Neuronal stem cell (in vitro differentiated cells): ENCODE data around the gene TMX3. TPM values are rescaled to one million over a fixed set of nuclear protein-coding genes. Genes with fewer than 3 reads are reported as not detected.

Experiments
- DNase-seq: peaks from one replicate; pipeline ENCODE4 v3.0.0-alpha.2; 2013; ENCODE audit warnings: low spot score
- H2AFZ ChIP-seq: one replicate; pipeline ENCODE4 v1.6.1; 2013; ENCODE audit warnings: mild to moderate bottlenecking, low read length, inconsistent platforms
- H2AK5ac ChIP-seq: 2 replicates; pipeline ENCODE4 v1.6.1; 2013; ENCODE audit warnings: low read depth, mild to moderate bottlenecking, inconsistent platforms, low read length, moderate library complexity, mixed read lengths
- H2BK120ac ChIP-seq: 2 replicates; pipeline ENCODE4 v1.6.1; 2013; ENCODE audit warnings: low read depth, mild to moderate bottlenecking, inconsistent platforms, low read length, moderate library complexity, mixed read lengths
- H2BK12ac ChIP-seq: one replicate; pipeline ENCODE4 v1.6.1; 2013; ENCODE audit warnings: low read length, inconsistent platforms
- H2BK15ac ChIP-seq: 2 replicates; pipeline ENCODE4 v1.6.1; 2013; ENCODE audit warnings: mild to moderate bottlenecking, low read length, inconsistent platforms, mixed read lengths
- H2BK5ac ChIP-seq: one replicate; pipeline ENCODE4 v1.6.1; 2013; ENCODE audit warnings: inconsistent platforms, mild to moderate bottlenecking, low read length, moderate library complexity
- H3K14ac ChIP-seq: one replicate; pipeline ENCODE4 v1.6.1; 2013; ENCODE audit warnings: low read length, inconsistent platforms
- H3K18ac ChIP-seq: 2 replicates; pipeline ENCODE4 v1.6.1; 2013; ENCODE audit warnings: low read length, inconsistent platforms
- H3K23ac ChIP-seq: 2 replicates; pipeline ENCODE4 v1.6.1; 2013; ENCODE audit warnings: low read depth, mild to moderate bottlenecking, mixed read lengths, low read length, inconsistent platforms; ENCODE audit not compliant: poor library complexity
- H3K27ac ChIP-seq: replicated peaks from 3 replicates; pipeline ENCODE4 v1.5.1; 2013; ENCODE audit warnings: low read length, inconsistent platforms
- H3K27me3 ChIP-seq, 3 experiments: 2 replicates each; pipeline ENCODE4 v1.6.1; 2013; ENCODE audit warnings: low read length in 3 of 3, mild to moderate bottlenecking in 2 of 3, inconsistent platforms in 1 of 3, low read depth in 1 of 3, mixed read lengths in 1 of 3, moderate library complexity in 1 of 3; ENCODE audit not compliant: control insufficient read depth in 3 of 3, insufficient read depth in 3 of 3
- H3K36me3 ChIP-seq, 2 donors: replicated peaks in 1 of 2; 2 replicates each; pipeline ENCODE4 v1.6.1; 2013; ENCODE audit warnings: low read length in 2 of 2; ENCODE audit not compliant: control insufficient read depth in 2 of 2, insufficient read depth in 2 of 2
- H3K4ac ChIP-seq: 2 replicates; pipeline ENCODE4 v1.6.1; 2013; ENCODE audit warnings: inconsistent platforms, mild to moderate bottlenecking, low read length, moderate library complexity
- H3K4me1 ChIP-seq, 2 donors: 1 replicate in 1 of 2; 2 replicates in 1 of 2; pipeline ENCODE4 v1.6.1; 2013; ENCODE audit warnings: low read length in 2 of 2, low read depth in 1 of 2; ENCODE audit not compliant: control insufficient read depth in 2 of 2, insufficient read depth in 1 of 2
- H3K4me2 ChIP-seq: one replicate; pipeline ENCODE4 v1.6.1; 2013; ENCODE audit warnings: mild to moderate bottlenecking, low read length, inconsistent platforms; ENCODE audit not compliant: insufficient read depth, poor library complexity, severe bottlenecking
- H3K4me3 ChIP-seq, 2 donors: 2 replicates each; pipeline ENCODE4 v1.5.1; 2013; ENCODE audit warnings: low read length in 2 of 2, mild to moderate bottlenecking in 2 of 2, inconsistent platforms in 1 of 2, moderate library complexity in 1 of 2
- H3K79me1 ChIP-seq: one replicate; pipeline ENCODE4 v1.6.1; 2013; ENCODE audit warnings: low read depth, mild to moderate bottlenecking, inconsistent platforms, low read length, moderate library complexity
- H3K9ac ChIP-seq: one replicate; pipeline ENCODE4 v1.6.1; 2013; ENCODE audit warnings: mild to moderate bottlenecking, low read depth, low read length, inconsistent platforms; ENCODE audit not compliant: poor library complexity
- H3K9me3 ChIP-seq, 2 donors: replicated peaks in 1 of 2; 2 replicates each; pipeline versions ENCODE3 to v1.6.1; 2013; ENCODE audit warnings: low read length in 2 of 2, mild to moderate bottlenecking in 2 of 2, inconsistent platforms in 1 of 2, low read depth in 1 of 2, mixed read lengths in 1 of 2, moderate library complexity in 1 of 2; ENCODE audit not compliant: control insufficient read depth in 2 of 2, insufficient read depth in 1 of 2
- H4K8ac ChIP-seq: one replicate; pipeline ENCODE4 v1.6.1; 2013; ENCODE audit warnings: low read depth, mild to moderate bottlenecking, inconsistent platforms, low read length, moderate library complexity
- H4K91ac ChIP-seq: one replicate; pipeline ENCODE4 v1.6.1; 2013; ENCODE audit warnings: low read length, low read depth, mild to moderate bottlenecking, inconsistent platforms; ENCODE audit not compliant: poor library complexity
- WGBS, 2 donors: extraction: QIAGEN DNeasy Blood & Tissue Kit; methylation state at CpG; one replicate each; pipeline ENCODE4 v1.1.7; 2013; ENCODE audit warnings: missing lambda C conversion rate in 2 of 2, mixed read lengths in 1 of 2; ENCODE audit not compliant: insufficient read length in 2 of 2, insufficient replicate concordance in 1 of 2; ENCODE audit errors: extremely low coverage in 2 of 2; 5-methylcytosine and 5-hydroxymethylcytosine counted together
- polyA plus RNA-seq, 2 experiments: library from polyadenylated mRNA; stranded (reverse); fragments of 200-250 nt; gene quantifications; one replicate each; pipeline ENCODE4 v1.2.3, GENCODE V29; 2013

TMX3 gene
- polyA plus RNA-seq (2013, experiment 1 of 2): 26.9 TPM
- polyA plus RNA-seq (2013, experiment 2 of 2): 27.7 TPM

- H3K4ac ChIP-seq: peak within 1 kb of the TSS; percentile 17
- H3K27ac ChIP-seq: peak within 1 kb of the TSS; percentile 62
- H3K4me2 ChIP-seq: peak within 1 kb of the TSS; percentile 79
- no peak within 1 kb of the TSS for H4K8ac ChIP-seq
- peak within 1 kb of the TSS; percentile 96 for H3K18ac ChIP-seq
- H3K4me1 ChIP-seq: peaks cover 0 to 2% of the 10 kb centered on the region in 2 donors
- no peak within 1 kb of the TSS for H4K91ac ChIP-seq
- H3K23ac ChIP-seq: peak within 1 kb of the TSS; percentile 92
- DNase-seq: peak; percentile 90
- peak within 1 kb of the TSS; percentile 87 for H3K14ac ChIP-seq
- H3K4me3 ChIP-seq: peak within 1 kb of the TSS; percentile 73 to 94
- H3K27me3 ChIP-seq: no peaks in the 10 kb centered on the region
- H3K36me3 ChIP-seq: peaks cover 17 to 52% of the 10 kb centered on the region in 2 donors
- H3K9ac ChIP-seq: peak within 1 kb of the TSS; percentile 97
- WGBS, 2 donors: no CpG with 5 or more reads among the region's 70 CpGs
- H3K9me3 ChIP-seq: no peaks in the 10 kb centered on the region
- no peak within 1 kb of the TSS for H2BK12ac ChIP-seq
- H2AK5ac ChIP-seq: no peak within 1 kb of the TSS
- peak within 1 kb of the TSS; percentile 77 for H2BK5ac ChIP-seq
- H2BK15ac ChIP-seq: no peak within 1 kb of the TSS
- peaks cover 8% of the 10 kb centered on the region for H3K79me1 ChIP-seq
- H2BK120ac ChIP-seq: no peak within 1 kb of the TSS
- peak within 1 kb of the TSS; percentile 98 for H2AFZ ChIP-seq
These were observed at the start of gene TMX3 for GRCh38 chr18:68714712-68715496. Gene TMX3, minus strand, starts transcription at chr18:68715108. Its CDS starts 127 bp downstream, at chr18:68714981.

GRCh38 chr18:68764016-68764415 lies 49.1 kb upstream of the TMX3 start:
- Histone ChIP-seq H3K27ac (no peak overlapping the region), H3K4me1 (peaks cover 0 to 1% of the 10 kb centered on the region in 2 donors), H3K9me3 (no peaks in the 10 kb centered on the region), H4K8ac (no peak overlapping the region), H3K4me3 (no peak overlapping the region), H3K23ac (no peak overlapping the region), H3K27me3 (no peaks in the 10 kb centered on the region), H3K9ac (no peak overlapping the region), H2AK5ac (no peak overlapping the region), H3K4ac (no peak overlapping the region), H3K4me2 (no peak overlapping the region), H3K36me3 (no peaks in the 10 kb centered on the region), H4K91ac (no peak overlapping the region), H2AFZ (no peak overlapping the region), H2BK5ac (no peak overlapping the region), H3K79me1 (no peaks in the 10 kb centered on the region), H2BK15ac (no peak overlapping the region), H2BK12ac (no peak overlapping the region), H3K18ac (no peak overlapping the region), H2BK120ac (no peak overlapping the region), H3K14ac (no peak overlapping the region)
- no peak for DNase-seq
- no CpG with 5 or more reads among the region's 2 CpGs for WGBS, 2 donors

DNA sequence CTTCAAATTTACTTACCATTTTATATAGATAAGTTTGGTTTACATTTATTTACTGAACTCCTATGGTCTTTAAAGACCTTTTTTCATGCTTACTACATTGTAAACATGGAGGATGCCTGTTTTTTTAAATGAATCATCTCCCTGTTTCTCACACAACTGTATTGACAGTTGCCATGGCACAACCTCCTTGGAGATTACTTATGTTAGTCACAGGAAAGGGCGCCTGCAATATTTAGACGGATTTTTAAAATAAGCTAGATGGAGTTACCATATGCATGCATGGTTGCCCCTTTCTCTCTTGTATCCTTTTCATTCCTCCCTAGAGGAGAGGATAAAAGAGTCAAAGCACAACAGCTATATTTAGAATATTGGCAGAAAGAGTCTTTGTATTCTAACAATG lies 48.2 kb upstream of the TMX3 start:
- no peak overlapping the region for H2BK120ac ChIP-seq
- no peak for DNase-seq
- no peak overlapping the region for H3K18ac ChIP-seq
- H2BK15ac ChIP-seq: no peak overlapping the region
- H3K4me2 ChIP-seq: no peak overlapping the region
- no peak overlapping the region for H3K27ac ChIP-seq
- no CpG with 5 or more reads among the region's 2 CpGs for WGBS, 2 donors
- no peak overlapping the region for H3K9ac ChIP-seq
- H3K9me3 ChIP-seq: no peaks in the 10 kb centered on the region
- no peak overlapping the region for H2BK12ac ChIP-seq
- H3K4ac ChIP-seq: no peak overlapping the region
- no peak overlapping the region for H3K14ac ChIP-seq
- H3K23ac ChIP-seq: no peak overlapping the region
- H3K36me3 ChIP-seq: no peaks in the 10 kb centered on the region
- H4K91ac ChIP-seq: no peak overlapping the region
- H3K79me1 ChIP-seq: no peaks in the 10 kb centered on the region
- peaks cover 0 to 1% of the 10 kb centered on the region in 2 donors for H3K4me1 ChIP-seq
- no peak overlapping the region for H4K8ac ChIP-seq
- H3K27me3 ChIP-seq: no peaks in the 10 kb centered on the region
- no peak overlapping the region for H2AFZ ChIP-seq
- H2AK5ac ChIP-seq: no peak overlapping the region
- H2BK5ac ChIP-seq: no peak overlapping the region
- H3K4me3 ChIP-seq: no peak overlapping the region

DNA sequence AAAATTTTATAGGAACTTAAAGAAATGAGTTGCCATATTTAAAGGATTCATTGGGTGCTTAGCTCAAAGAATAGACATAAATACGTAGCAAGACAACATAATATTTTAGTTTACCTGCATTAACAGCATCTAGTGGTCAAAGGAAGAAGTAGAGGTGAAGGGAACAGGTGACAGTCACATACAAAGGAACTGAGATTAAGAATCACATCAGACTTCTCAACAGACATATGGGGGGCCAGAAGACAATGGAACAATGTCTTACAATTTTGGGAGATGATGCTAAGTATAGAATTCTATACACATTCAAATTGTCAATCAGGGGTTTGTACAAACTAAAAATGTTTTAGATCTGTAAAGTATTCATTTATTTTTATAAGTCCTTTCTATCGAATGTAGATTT lies 44.4 kb upstream of the TMX3 start:
- Histone ChIP-seq H4K91ac (no peak overlapping the region), H3K9ac (no peak overlapping the region), H3K4ac (no peak overlapping the region), H3K4me1 (peaks cover 0 to 1% of the 10 kb centered on the region in 2 donors), H3K36me3 (no peaks in the 10 kb centered on the region), H3K18ac (no peak overlapping the region), H3K14ac (no peak overlapping the region), H2AK5ac (no peak overlapping the region), H3K79me1 (peaks cover under 1% of the 10 kb centered on the region), H4K8ac (no peak overlapping the region), H3K23ac (no peak overlapping the region), H2BK120ac (no peak overlapping the region), H3K4me2 (no peak overlapping the region), H3K27ac (no peak overlapping the region), H3K9me3 (peaks cover 0 to 2% of the 10 kb centered on the region in 2 donors), H3K27me3 (no peaks in the 10 kb centered on the region), H3K4me3 (no peak overlapping the region), H2BK15ac (no peak overlapping the region), H2BK5ac (no peak overlapping the region), H2BK12ac (no peak overlapping the region), H2AFZ (no peak overlapping the region)
- no peak for DNase-seq
- no CpG with 5 or more reads among the region's 2 CpGs for WGBS, 2 donors
